ENCODE results near the gene S100A4. TPM values are rescaled to one million over a fixed set of nuclear protein-coding genes. Genes with fewer than 3 reads are reported as not detected.

S100A4 gene
- polyA plus RNA-seq, 1 experiment, result 20.0 TPM

DNA sequence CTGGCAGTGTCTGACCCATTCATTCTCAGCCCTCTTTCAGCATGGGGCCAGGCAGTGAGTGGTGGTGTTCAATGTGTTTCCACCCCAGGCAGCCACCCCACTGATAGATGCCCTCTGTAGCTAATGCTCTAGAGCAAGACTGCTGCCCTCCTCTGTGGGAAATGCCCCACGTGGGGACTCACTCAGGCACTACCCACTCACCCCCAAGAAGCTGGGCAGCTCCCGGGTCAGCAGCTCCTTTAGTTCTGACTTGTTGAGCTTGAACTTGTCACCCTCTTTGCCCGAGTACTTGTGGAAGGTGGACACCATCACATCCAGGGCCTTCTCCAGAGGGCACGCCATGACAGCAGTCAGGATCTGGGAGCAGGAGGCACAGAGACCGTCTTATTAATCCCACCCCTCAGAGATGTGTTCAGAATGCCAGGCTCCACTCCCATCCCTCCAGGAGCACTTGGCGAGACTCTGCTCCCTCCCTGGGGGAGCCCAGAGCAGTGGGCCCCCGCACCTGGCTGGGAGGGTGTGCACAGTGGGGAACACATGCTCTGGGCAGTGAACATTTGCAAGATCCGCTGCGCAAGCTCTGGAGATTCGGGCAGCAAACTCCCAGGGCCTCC is 1.0 kb downstream of the S100A4 start:
- H3K4me3 ChIP-seq (ENCODE audit: low read depth, low read length), result peak overlapping the region; percentile 31; the same call in 1 of the 2 replicates
- ChIA-PET POLR2A (interaction anchor here (0.6 to 3.1 kb wide), 7 partner anchors 10 to 446 kb away, joined by 3 to 35 read pairs (median 6); partner anchors contain the start of genes RPS27, S100A13, S100A2 and S100A6), CTCF (interaction anchor here (1.0 to 3.6 kb wide), 7 partner anchors 12 to 192 kb away, joined by 3 to 34 read pairs (median 10); no protein-coding TSS in a partner anchor)
- TF ChIP-seq, protein P1, sequence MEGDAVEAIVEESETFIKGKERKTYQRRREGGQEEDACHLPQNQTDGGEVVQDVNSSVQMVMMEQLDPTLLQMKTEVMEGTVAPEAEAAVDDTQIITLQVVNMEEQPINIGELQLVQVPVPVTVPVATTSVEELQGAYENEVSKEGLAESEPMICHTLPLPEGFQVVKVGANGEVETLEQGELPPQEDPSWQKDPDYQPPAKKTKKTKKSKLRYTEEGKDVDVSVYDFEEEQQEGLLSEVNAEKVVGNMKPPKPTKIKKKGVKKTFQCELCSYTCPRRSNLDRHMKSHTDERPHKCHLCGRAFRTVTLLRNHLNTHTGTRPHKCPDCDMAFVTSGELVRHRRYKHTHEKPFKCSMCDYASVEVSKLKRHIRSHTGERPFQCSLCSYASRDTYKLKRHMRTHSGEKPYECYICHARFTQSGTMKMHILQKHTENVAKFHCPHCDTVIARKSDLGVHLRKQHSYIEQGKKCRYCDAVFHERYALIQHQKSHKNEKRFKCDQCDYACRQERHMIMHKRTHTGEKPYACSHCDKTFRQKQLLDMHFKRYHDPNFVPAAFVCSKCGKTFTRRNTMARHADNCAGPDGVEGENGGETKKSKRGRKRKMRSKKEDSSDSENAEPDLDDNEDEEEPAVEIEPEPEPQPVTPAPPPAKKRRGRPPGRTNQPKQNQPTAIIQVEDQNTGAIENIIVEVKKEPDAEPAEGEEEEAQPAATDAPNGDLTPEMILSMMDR (IDR thresholded peaks at IDR 0.05; ENCODE audit: low read depth, low read length), result no peak
- H3K27ac ChIP-seq (ENCODE audit: low read depth, low read length), result peak overlapping the region; percentile 80
- H3K27me3 ChIP-seq (ENCODE audit: control insufficient read depth, insufficient read depth, low read length), result no peaks in the 10 kb centered on the region
- H3K9me3 ChIP-seq (ENCODE audit: control insufficient read depth, insufficient read depth, low read length), result no peaks in the 10 kb centered on the region; the same call in 1 of the 2 replicates
- no peak for DNase-seq (ENCODE audit: low read depth, low spot score)

DNA sequence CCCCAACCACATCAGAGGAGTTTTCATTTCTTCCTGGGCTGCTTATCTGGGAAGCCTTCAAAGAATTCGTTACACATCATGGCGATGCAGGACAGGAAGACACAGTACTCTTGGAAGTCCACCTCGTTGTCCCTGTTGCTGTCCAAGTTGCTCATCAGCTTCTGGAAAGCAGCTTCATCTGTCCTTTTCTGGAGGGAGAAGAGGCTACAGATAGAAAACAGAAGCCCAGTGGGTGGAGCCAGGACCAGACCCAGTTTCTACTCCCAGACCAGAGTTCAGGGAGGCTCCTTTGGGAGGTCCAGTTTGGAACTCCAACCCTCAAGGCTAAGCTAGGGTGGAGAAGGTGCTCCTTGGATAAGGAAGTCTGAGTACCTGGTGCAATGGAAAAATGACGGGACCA is 1.9 kb downstream of the S100A4 start:
- CTCF ChIA-PET, result interaction anchor here (0.8 to 3.6 kb wide), 7 partner anchors 9 to 33 kb away, joined by 3 to 34 read pairs (median 10); no protein-coding TSS in a partner anchor

DNA sequence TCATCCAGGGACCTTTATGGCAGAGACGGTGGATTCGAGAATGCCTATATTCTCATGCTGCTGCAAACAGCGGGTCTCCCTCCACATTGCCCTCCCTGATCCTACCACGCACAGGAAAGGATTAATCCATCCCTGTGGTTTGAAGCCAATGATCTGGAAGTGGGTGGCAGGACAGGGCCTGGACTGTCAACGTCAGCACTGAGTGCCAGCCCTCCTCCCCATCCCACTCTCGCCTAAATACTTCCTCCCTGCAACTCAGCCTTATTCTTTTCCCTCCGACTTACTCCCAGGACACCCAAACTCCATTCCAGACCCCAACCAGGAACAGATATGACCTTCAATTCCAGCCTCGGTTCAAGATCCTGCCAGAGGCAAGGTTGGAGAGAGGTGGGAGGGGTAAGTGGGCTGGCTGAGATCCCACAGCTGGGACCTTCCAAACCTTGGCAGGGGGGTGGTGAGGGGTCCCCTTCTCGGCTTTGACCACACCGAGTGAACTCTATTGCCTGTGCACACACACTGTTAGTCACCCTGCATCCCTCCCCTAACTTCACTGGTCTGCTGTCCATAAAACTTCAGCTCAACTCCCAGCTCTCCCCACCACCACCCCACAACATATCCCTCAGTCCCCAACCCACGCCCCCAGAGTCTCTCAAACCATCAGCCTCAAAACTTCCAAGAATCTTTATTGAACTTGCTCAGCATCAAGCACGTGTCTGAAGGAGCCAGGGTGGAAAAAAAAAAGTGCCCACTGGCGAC is 2.5 kb downstream of the S100A4 start:
- ChIA-PET CTCF (interaction anchor here (0.8 to 3.6 kb wide), 5 partner anchors 9 to 29 kb away, joined by 3 to 34 read pairs (median 14); no protein-coding TSS in a partner anchor), POLR2A (interaction anchor here (3.0 kb wide), 1 partner anchor 22 kb away, joined by 23 read pairs; the partner anchor contains the start of gene S100A2)
- Histone ChIP-seq H3K9me3 (ENCODE audit: control insufficient read depth, insufficient read depth, low read length) (no peaks in the 10 kb centered on the region; the same call in 1 of the 2 replicates), H3K4me3 (ENCODE audit: low read depth, low read length) (no peak overlapping the region), H3K27me3 (ENCODE audit: control insufficient read depth, insufficient read depth, low read length) (no peaks in the 10 kb centered on the region), H3K27ac (ENCODE audit: low read depth, low read length) (no peak overlapping the region)
- no peak for DNase-seq (ENCODE audit: low read depth, low spot score)
- TF ChIP-seq, protein P1 (IDR thresholded peaks at IDR 0.05; ENCODE audit: low read depth, low read length), result no peak

More for the DNA sequence above, 1.9 kb downstream of the S100A4 start:
- no peak overlapping the region for H3K4me3 ChIP-seq (ENCODE audit: low read depth, low read length)
- POLR2A ChIA-PET, result interaction anchor here (3.0 to 3.1 kb wide), 2 partner anchors 9 to 22 kb away, joined by 23 to 35 read pairs; partner anchors contain the start of genes S100A2 and S100A6
- no peak overlapping the region for H3K27ac ChIP-seq (ENCODE audit: low read depth, low read length)
- TF ChIP-seq, protein P1 (IDR thresholded peaks at IDR 0.05; ENCODE audit: low read depth, low read length), result no peak
- H3K9me3 ChIP-seq (ENCODE audit: control insufficient read depth, insufficient read depth, low read length), result no peaks in the 10 kb centered on the region; the same call in 1 of the 2 replicates
- DNase-seq (ENCODE audit: low read depth, low spot score), result no peak
- no peaks in the 10 kb centered on the region for H3K27me3 ChIP-seq (ENCODE audit: control insufficient read depth, insufficient read depth, low read length)

DNA sequence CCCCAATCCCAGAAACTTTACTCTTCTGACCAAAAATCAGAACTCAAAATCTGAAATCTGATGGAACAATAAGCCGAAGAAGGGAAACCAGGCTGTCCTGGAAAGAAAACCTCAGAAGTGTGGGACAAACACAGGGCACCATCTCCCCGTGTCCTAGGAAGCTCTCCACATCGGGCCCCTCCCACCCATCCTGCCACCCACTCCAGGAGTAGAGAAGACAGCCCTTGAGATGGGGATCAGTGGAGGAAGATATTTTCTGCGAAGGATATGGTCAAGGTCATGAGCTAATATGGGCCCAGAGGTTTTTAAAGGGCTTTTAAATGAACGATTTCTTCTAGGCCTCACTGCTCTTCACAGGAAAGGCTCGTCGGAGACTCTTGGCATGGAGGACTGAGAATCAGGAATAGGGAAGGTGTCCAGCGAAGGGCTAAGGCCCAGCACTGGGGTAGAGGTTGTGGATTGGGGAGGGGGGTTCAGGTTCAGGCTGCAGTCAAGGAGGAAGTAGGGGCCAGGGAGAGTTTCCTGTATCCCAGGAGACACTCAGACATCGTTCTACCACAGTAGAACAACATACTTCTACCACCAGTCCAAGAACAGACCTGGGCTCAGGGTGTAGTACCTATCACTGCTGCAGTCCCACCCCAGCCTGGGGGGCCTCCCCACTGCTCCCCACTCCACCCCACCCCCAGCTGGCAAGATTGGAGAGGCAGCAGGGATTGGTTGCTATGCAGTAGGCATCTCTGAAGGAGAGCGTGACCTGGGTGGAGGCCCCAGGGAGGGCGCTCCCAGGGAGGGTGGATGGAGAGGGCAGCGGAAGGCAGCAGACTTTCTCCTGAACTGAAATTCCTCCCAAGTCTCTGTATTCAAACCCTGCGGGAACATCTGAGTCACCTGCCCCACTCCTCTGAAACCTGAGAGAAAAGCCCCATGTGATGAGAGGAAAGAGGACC is 3.7 kb downstream of the S100A4 start:
- no peaks in the 10 kb centered on the region; the same call in 1 of the 2 replicates for H3K9me3 ChIP-seq (ENCODE audit: control insufficient read depth, insufficient read depth, low read length)
- no peak for DNase-seq (ENCODE audit: low read depth, low spot score)
- no peaks in the 10 kb centered on the region for H3K27me3 ChIP-seq (ENCODE audit: control insufficient read depth, insufficient read depth, low read length)
- ChIA-PET CTCF (interaction anchor here (1.0 to 2.2 kb wide), 4 partner anchors 8 to 31 kb away, joined by 3 to 8 read pairs (median 7); no protein-coding TSS in a partner anchor), POLR2A (no interaction called here)
- no peak overlapping the region for H3K4me3 ChIP-seq (ENCODE audit: low read depth, low read length)
- no peak overlapping the region for H3K27ac ChIP-seq (ENCODE audit: low read depth, low read length)
- TF ChIP-seq, protein P1 (IDR thresholded peaks at IDR 0.05; ENCODE audit: low read depth, low read length), result no peak

All from AG04450 (cell line).